ENCODE measurements around the gene PRDM16.

- TF ChIP-seq CTCF (optimal IDR thresholded peaks at IDR 0.05 in 1 of 3, IDR thresholded peaks at IDR 0.05 in 1 of 3, conservative IDR thresholded peaks at IDR 0.05 in 1 of 3; ENCODE audit: extremely low read depth in 1 of 3, insufficient read depth in 2 of 3, low read length in 3 of 3) (no peak), EZH2 (IDR thresholded peaks at IDR 0.05; ENCODE audit: low read length) (no peak)
Observed at GRCh38 chr1:3272321-3273045, 203.5 kb downstream of the PRDM16 start.
